GM12878 (cell line): ENCODE results near the gene DARS1. TPM values are rescaled to one million over a fixed set of nuclear protein-coding genes. Genes with fewer than 3 reads are reported as not detected.

Experiments used
- ATAC-seq: fragments of 200-7000 bp; cut with Tn5 transposase; 3 replicates; pipeline ENCODE4 v1.9.1; 2020; ENCODE audit warnings: mild to moderate bottlenecking, moderate library complexity
- BruUV-seq: library from RNA; stranded (reverse); fragments of 400-500 nt; replicated peaks from 2 replicates; lab custom pipeline; 2021; lab: Mats Ljungman, UMichigan
- CTCF ChIA-PET: fragments of 300-600 bp; sonication (Branson Sonifier 250); formaldehyde crosslinking; extraction: SDS; loops from one replicate; lab custom pipeline; 2021; ENCODE audit warnings: inconsistent platforms; lab: Yijun Ruan, JAX
- POLR2A ChIA-PET: fragments of 350-600 bp; formaldehyde crosslinking; extraction: SDS; loops from one replicate; lab custom pipeline; 2021; ENCODE audit warnings: inconsistent platforms; lab: Charles Lee
- RAD21 ChIA-PET: fragments of 300-600 bp; sonication (Branson Sonifier 250); formaldehyde crosslinking; loops from one replicate; lab custom pipeline; 2023; ENCODE audit warnings: antibody characterized with exemption; ENCODE audit not compliant: unreplicated experiment; lab: Charles Lee
- SMC1A ChIA-PET: fragments of 300-600 bp; sonication (Branson Sonifier 250); formaldehyde crosslinking; loops from one replicate; lab custom pipeline; 2023; ENCODE audit not compliant: unreplicated experiment, uncharacterized antibody; lab: Charles Lee
- DNase-seq: peaks from one replicate; pipeline ENCODE4 v3.0.0-alpha.2; 2011; ENCODE audit warnings: low read depth, low spot score
- FAIRE-seq: peaks from 3 replicates; lab custom pipeline; 2011; peaks lifted over from hg19 to GRCh38; lab: Jason Lieb, UNC
- H2AFZ ChIP-seq: 2 replicates; pipeline ENCODE4 v1.6.0; 2011; ENCODE audit warnings: low read depth, low read length, control low read depth; ENCODE audit not compliant: control insufficient read depth
- H3K27ac ChIP-seq: 2 replicates; pipeline ENCODE4 v1.5.1; 2011; ENCODE audit warnings: control low read depth; ENCODE audit not compliant: control insufficient read depth, insufficient read depth
- H3K27me3 ChIP-seq, 2 experiments: replicated peaks in 1 of 2; 2 replicates each; pipeline versions ENCODE4 v1.6.0 to v1.6.1; 2011; ENCODE audit warnings: low read length in 1 of 2; ENCODE audit not compliant: control insufficient read depth in 2 of 2, insufficient read depth in 2 of 2
- H3K36me3 ChIP-seq, 2 experiments: 2 replicates each; pipeline ENCODE4 v1.5.1; 2011; ENCODE audit warnings: low read length in 1 of 2; ENCODE audit not compliant: control insufficient read depth in 2 of 2, insufficient read depth in 2 of 2
- H3K4me1 ChIP-seq: 2 replicates; pipeline ENCODE4 v1.6.1; 2011; ENCODE audit warnings: mild to moderate bottlenecking, low read length, moderate library complexity, mixed read lengths; ENCODE audit not compliant: control insufficient read depth, insufficient read depth
- H3K4me2 ChIP-seq: 2 replicates; pipeline ENCODE4 v1.6.0; 2011; ENCODE audit warnings: control low read depth; ENCODE audit not compliant: control insufficient read depth, insufficient read depth
- H3K4me3 ChIP-seq: fragments of 200-600 bp; sonication (generic); 2 replicates; pipeline ENCODE4 v1.5.1; 2016
- H3K79me2 ChIP-seq: 2 replicates; pipeline ENCODE4 v1.6.0; 2011; ENCODE audit warnings: low read length; ENCODE audit not compliant: control insufficient read depth, insufficient read depth
- H3K9ac ChIP-seq: 2 replicates; pipeline ENCODE4 v1.8.0; 2011; ENCODE audit warnings: low read length, control low read depth, mixed read lengths; ENCODE audit not compliant: control insufficient read depth, insufficient read depth
- H3K9me3 ChIP-seq: replicated peaks from 3 replicates; pipeline ENCODE4 v1.5.1; 2011; ENCODE audit warnings: mild to moderate bottlenecking, low read length; ENCODE audit not compliant: control insufficient read depth, insufficient read depth
- H4K20me1 ChIP-seq: 2 replicates; pipeline ENCODE4 v1.6.0; 2011; ENCODE audit not compliant: control insufficient read depth, insufficient read depth
- BCL11A ChIP-seq: IDR thresholded peaks from 2 replicates; pipeline ENCODE4 v1.6.1; 2011; ENCODE audit warnings: low read depth, low read length
- BCLAF1 ChIP-seq: fragments of 450-650 bp; IDR thresholded peaks from 2 replicates; pipeline ENCODE4 v1.6.1; 2017; ENCODE audit warnings: antibody characterized with exemption, mild to moderate bottlenecking, moderate library complexity
- KLF5 ChIP-seq: fragments of 450-650 bp; IDR thresholded peaks from 2 replicates; pipeline ENCODE4 v1.6.1; 2014; ENCODE audit warnings: mild to moderate bottlenecking; ENCODE audit not compliant: partially characterized antibody
- NFXL1 ChIP-seq: fragments of 450-650 bp; IDR thresholded peaks from 2 replicates; pipeline ENCODE4 v1.6.1; 2017; ENCODE audit warnings: antibody characterized with exemption, mild to moderate bottlenecking, borderline replicate concordance
- TARDBP ChIP-seq: IDR thresholded peaks from 2 replicates; pipeline ENCODE4 v1.6.1; 2016; ENCODE audit warnings: borderline replicate concordance
- ZNF384 ChIP-seq: IDR thresholded peaks from 2 replicates; pipeline ENCODE4 v1.6.1; 2012; ENCODE audit warnings: low read depth, mild to moderate bottlenecking, low read length, improper control_type of control experiment, borderline replicate concordance
- WGBS: methylation state at CpG from one replicate; pipeline ENCODE4 v1.1.6; 2016; ENCODE audit warnings: low lambda C conversion rate; ENCODE audit not compliant: insufficient replicate concordance, insufficient coverage; ENCODE audit errors: missing lambda C conversion rate; 5-methylcytosine and 5-hydroxymethylcytosine counted together
- in situ Hi-C: fragments of 300-500 bp; cut with MboI; formaldehyde crosslinking; loops from 9 replicates; pipeline ENCODE4 v1.14.3; 2018; ENCODE audit warnings: mixed read lengths
- intact Hi-C: fragments of 100-400 bp; cut with micrococcal nuclease; formaldehyde crosslinking; loops from one replicate; pipeline ENCODE4 v1.14.2; 2022; ENCODE audit not compliant: unreplicated experiment
- polyA plus RNA-seq, 11 experiments: library from polyadenylated mRNA; depleted of rRNA in 4 of 11; unstranded in 6 of 11; stranded (reverse) in 5 of 11; fragments of >200 nt; fragmentation: Nextera tagmentation in 4 of 11; fragmentation: Illumina TruSeq in 1 of 11; extraction: Ambion mirVana in 4 of 11; extraction: Trizol in 1 of 11; gene quantifications; 1 replicate in 1 of 11; 2 replicates in 10 of 11; pipeline versions ENCODE4 v1.2.1 to v1.2.3, GENCODE V29; 2011 to 2016; ENCODE audit warnings: inconsistent platforms in 2 of 11, missing spikeins in 2 of 11, low read depth in 1 of 11
- total RNA-seq, 4 experiments: library from RNA; depleted of rRNA in 3 of 4; stranded (reverse); fragments of >200 nt in 3 of 4; fragmentation: Illumina TruSeq in 1 of 4; extraction: Trizol in 1 of 4; gene quantifications; 2 replicates each; pipeline versions ENCODE4 v1.2.1 to v1.2.3, GENCODE V29; 2013 to 2021
- TF ChIP-seq, protein P1 (sequence below): fragments of 450-650 bp; IDR thresholded peaks from 2 replicates; pipeline ENCODE4 v1.6.1; 2018; ENCODE audit warnings: mild to moderate bottlenecking, low read depth, moderate library complexity; ENCODE audit not compliant: partially characterized antibody
- TF ChIP-seq, protein P2 (sequence below): fragments of 450-650 bp; IDR thresholded peaks from 2 replicates; pipeline ENCODE4 v1.6.1; 2016; ENCODE audit warnings: mild to moderate bottlenecking
- TF ChIP-seq, protein P3 (sequence below): IDR thresholded peaks from 2 replicates; pipeline ENCODE4 v1.6.1; 2012; ENCODE audit warnings: mild to moderate bottlenecking, low read depth, low read length

DARS1 gene
- total and polyA plus RNA-seq, 10 of the 15 experiments (the other 5 are each of a cell fraction or from before 2014, with no cell fraction given), result 91.0 to 387 (median 137) TPM

DNA sequence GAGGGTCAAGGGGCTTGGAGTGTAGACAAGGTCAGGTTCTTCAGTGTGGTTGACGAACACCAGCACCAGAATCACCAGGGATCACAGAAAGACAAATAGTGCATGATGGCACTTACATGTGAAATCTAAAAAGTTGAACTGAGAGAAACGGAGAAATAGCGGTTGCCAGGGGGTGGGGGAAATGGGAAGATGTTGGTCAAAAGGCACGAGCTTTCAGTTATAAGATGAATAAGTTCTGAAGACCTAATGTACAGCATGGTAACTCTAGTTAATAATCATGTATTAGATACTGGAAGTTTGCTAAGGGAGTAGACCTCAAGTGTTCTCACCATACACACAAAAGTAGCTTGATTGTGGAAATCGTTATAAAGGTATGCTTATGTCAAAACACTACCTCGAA lies 43.7 kb upstream of the DARS1 start (continued):
- TF ChIP-seq KLF5 (no peak), ZNF384 (no peak)

DNA sequence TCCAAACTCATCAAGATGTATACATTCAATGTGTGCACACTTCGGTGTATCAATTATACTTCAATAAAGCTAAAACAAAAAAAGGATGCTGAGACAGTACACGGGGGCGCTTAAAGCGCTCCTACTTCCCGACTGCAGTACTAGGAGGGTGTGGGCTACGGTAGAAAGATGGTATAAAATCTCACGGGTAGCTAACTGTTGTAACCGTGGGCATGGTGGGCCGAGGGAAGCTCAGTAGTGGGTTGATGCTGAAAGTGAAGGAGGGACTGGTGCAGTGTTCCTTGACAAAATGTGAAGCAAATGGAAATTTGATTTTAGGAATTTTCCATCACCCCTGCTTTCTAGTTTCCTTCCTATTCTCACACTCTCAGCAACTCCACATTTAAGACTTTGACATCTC lies 42.6 kb upstream of the DARS1 start:
- no peaks in the 10 kb centered on the region for H4K20me1 ChIP-seq
- H3K4me2 ChIP-seq, result no peak overlapping the region
- H3K4me1 ChIP-seq, result peaks cover 7% of the 10 kb centered on the region; the same call in 1 of the 2 replicates
- no peaks in the 10 kb centered on the region for H3K36me3 ChIP-seq
- no peak overlapping the region for H3K9ac ChIP-seq
- no peak overlapping the region for H2AFZ ChIP-seq
- 80% methylated on average over 9 of the region's 9 CpGs for WGBS
- DNase-seq (no peak), ATAC-seq (no peak), FAIRE-seq (no peak)
- ChIA-PET SMC1A (interaction anchor here (0.7 to 25.6 kb wide), 12 partner anchors 8 to 99 kb away, joined by 3 to 961 read pairs (median 15); no protein-coding TSS in a partner anchor), POLR2A (interaction anchor here (0.6 to 8.2 kb wide), 8 partner anchors 8 to 1936 kb away, joined by 3 to 80 read pairs (median 6); partner anchors contain the start of gene HNMT), CTCF (interaction anchor here (0.6 to 4.6 kb wide), 12 partner anchors 13 to 707 kb away, joined by 3 to 29 read pairs (median 4); no protein-coding TSS in a partner anchor), RAD21 (interaction anchor here (0.7 to 13.8 kb wide), 12 partner anchors 12 to 1068 kb away, joined by 3 to 348 read pairs (median 4); no protein-coding TSS in a partner anchor)
- in situ Hi-C loops (no loop called here), intact Hi-C loops (no loop called here)
- no peak overlapping the region for H3K27ac ChIP-seq
- 0 out of 4 replicates have a peak, but pooled peaks cover 0 to 2% of the 10 kb centered on the region in 2 experiments for H3K27me3 ChIP-seq
- H3K4me3 ChIP-seq, result no peak overlapping the region
- H3K79me2 ChIP-seq, result no peaks in the 10 kb centered on the region
- TF ChIP-seq, protein P1, sequence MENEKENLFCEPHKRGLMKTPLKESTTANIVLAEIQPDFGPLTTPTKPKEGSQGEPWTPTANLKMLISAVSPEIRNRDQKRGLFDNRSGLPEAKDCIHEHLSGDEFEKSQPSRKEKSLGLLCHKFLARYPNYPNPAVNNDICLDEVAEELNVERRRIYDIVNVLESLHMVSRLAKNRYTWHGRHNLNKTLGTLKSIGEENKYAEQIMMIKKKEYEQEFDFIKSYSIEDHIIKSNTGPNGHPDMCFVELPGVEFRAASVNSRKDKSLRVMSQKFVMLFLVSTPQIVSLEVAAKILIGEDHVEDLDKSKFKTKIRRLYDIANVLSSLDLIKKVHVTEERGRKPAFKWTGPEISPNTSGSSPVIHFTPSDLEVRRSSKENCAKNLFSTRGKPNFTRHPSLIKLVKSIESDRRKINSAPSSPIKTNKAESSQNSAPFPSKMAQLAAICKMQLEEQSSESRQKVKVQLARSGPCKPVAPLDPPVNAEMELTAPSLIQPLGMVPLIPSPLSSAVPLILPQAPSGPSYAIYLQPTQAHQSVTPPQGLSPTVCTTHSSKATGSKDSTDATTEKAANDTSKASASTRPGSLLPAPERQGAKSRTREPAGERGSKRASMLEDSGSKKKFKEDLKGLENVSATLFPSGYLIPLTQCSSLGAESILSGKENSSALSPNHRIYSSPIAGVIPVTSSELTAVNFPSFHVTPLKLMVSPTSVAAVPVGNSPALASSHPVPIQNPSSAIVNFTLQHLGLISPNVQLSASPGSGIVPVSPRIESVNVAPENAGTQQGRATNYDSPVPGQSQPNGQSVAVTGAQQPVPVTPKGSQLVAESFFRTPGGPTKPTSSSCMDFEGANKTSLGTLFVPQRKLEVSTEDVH, result no peak
- no peak for TF ChIP-seq NFXL1
- no peak for TF ChIP-seq KLF5
- TF ChIP-seq, protein P2, sequence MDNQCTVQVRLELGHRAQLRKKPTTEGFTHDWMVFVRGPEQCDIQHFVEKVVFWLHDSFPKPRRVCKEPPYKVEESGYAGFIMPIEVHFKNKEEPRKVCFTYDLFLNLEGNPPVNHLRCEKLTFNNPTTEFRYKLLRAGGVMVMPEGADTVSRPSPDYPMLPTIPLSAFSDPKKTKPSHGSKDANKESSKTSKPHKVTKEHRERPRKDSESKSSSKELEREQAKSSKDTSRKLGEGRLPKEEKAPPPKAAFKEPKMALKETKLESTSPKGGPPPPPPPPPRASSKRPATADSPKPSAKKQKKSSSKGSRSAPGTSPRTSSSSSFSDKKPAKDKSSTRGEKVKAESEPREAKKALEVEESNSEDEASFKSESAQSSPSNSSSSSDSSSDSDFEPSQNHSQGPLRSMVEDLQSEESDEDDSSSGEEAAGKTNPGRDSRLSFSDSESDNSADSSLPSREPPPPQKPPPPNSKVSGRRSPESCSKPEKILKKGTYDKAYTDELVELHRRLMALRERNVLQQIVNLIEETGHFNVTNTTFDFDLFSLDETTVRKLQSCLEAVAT, result no peak
- no peak for TF ChIP-seq TARDBP
- TF ChIP-seq BCLAF1, result no peak
- TF ChIP-seq, protein P3, sequence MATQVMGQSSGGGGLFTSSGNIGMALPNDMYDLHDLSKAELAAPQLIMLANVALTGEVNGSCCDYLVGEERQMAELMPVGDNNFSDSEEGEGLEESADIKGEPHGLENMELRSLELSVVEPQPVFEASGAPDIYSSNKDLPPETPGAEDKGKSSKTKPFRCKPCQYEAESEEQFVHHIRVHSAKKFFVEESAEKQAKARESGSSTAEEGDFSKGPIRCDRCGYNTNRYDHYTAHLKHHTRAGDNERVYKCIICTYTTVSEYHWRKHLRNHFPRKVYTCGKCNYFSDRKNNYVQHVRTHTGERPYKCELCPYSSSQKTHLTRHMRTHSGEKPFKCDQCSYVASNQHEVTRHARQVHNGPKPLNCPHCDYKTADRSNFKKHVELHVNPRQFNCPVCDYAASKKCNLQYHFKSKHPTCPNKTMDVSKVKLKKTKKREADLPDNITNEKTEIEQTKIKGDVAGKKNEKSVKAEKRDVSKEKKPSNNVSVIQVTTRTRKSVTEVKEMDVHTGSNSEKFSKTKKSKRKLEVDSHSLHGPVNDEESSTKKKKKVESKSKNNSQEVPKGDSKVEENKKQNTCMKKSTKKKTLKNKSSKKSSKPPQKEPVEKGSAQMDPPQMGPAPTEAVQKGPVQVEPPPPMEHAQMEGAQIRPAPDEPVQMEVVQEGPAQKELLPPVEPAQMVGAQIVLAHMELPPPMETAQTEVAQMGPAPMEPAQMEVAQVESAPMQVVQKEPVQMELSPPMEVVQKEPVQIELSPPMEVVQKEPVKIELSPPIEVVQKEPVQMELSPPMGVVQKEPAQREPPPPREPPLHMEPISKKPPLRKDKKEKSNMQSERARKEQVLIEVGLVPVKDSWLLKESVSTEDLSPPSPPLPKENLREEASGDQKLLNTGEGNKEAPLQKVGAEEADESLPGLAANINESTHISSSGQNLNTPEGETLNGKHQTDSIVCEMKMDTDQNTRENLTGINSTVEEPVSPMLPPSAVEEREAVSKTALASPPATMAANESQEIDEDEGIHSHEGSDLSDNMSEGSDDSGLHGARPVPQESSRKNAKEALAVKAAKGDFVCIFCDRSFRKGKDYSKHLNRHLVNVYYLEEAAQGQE, result no peak
- no peak for TF ChIP-seq BCL11A
- H3K9me3 ChIP-seq, result no peaks in the 10 kb centered on the region
- BruUV-seq, result no TSS peak
